Muscle layer of colon (tissue), 2 donors: ENCODE measurements around the gene THSD7B.

Experiments used
- H3K27ac ChIP-seq: one replicate; pipeline ENCODE4 v1.7.0; 2013; ENCODE audit warnings: low read depth, mild to moderate bottlenecking, low read length, moderate library complexity
- H3K27me3 ChIP-seq, 2 donors: one replicate each; pipeline ENCODE4 v1.7.0; 2013; ENCODE audit warnings: low read length in 2 of 2, mild to moderate bottlenecking in 2 of 2; ENCODE audit not compliant: insufficient read depth in 2 of 2, control insufficient read depth in 1 of 2
- H3K36me3 ChIP-seq: one replicate; pipeline ENCODE4 v1.7.0; 2013; ENCODE audit warnings: mild to moderate bottlenecking, low read length; ENCODE audit not compliant: insufficient read depth
- H3K4me1 ChIP-seq: one replicate; pipeline ENCODE4 v1.7.0; 2013; ENCODE audit warnings: mild to moderate bottlenecking, low read length; ENCODE audit not compliant: insufficient read depth
- H3K4me3 ChIP-seq, 2 donors: one replicate each; pipeline ENCODE4 v1.7.0; 2013; ENCODE audit warnings: low read length in 2 of 2, low read depth in 1 of 2, mild to moderate bottlenecking in 1 of 2, moderate library complexity in 1 of 2
- H3K9ac ChIP-seq: one replicate; pipeline ENCODE4 v1.7.0; 2013; ENCODE audit warnings: low read length
- H3K9me3 ChIP-seq: one replicate; pipeline ENCODE4 v1.7.0; 2013; ENCODE audit warnings: mild to moderate bottlenecking, low read length
- donor health status: abdominal sarcoma.
- donor health status: Adenocarcinoma of cecum.

The THSD7B gene

GRCh38 chr2:136823291-136823690 is 57.9 kb downstream of the THSD7B start:
- no peaks in the 10 kb centered on the region for H3K9me3 ChIP-seq
- no peaks in the 10 kb centered on the region for H3K36me3 ChIP-seq
- H3K4me3 ChIP-seq: no peak overlapping the region
- H3K9ac ChIP-seq: no peak overlapping the region
- no peaks in the 10 kb centered on the region for H3K27me3 ChIP-seq
- H3K4me1 ChIP-seq: no peaks in the 10 kb centered on the region
- no peak overlapping the region for H3K27ac ChIP-seq

- no peaks in the 10 kb centered on the region for H3K9me3 ChIP-seq
- no peak overlapping the region for H3K4me3 ChIP-seq
- no peaks in the 10 kb centered on the region for H3K36me3 ChIP-seq
- no peak overlapping the region for H3K9ac ChIP-seq
- H3K27me3 ChIP-seq: no peaks in the 10 kb centered on the region
- no peak overlapping the region for H3K27ac ChIP-seq
- H3K4me1 ChIP-seq: no peaks in the 10 kb centered on the region
Observed at GRCh38 chr2:136828162-136828561, 62.8 kb downstream of the THSD7B start.

DNA sequence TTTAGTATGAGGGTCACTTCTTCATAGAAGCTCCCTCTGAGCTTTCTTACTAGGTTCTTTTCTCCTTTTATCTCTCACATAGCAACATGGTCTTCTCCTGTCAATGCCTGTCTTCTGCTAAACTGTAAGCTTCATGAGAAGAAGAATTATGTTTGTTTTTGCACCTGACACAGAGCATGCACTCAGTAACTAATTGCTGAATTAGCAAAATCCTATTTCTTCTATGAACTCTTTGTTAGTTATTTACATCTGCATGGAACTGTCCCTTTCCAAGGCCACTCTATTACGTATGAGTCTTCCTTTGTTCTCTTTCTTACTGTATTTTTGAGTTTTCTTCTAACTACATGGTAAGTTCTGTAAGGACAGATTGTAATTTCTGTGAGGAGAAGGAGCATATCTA is 63.4 kb downstream of the THSD7B start:
- no peaks in the 10 kb centered on the region for H3K27me3 ChIP-seq
- H3K36me3 ChIP-seq: no peaks in the 10 kb centered on the region
- no peaks in the 10 kb centered on the region for H3K4me1 ChIP-seq
- no peak overlapping the region for H3K4me3 ChIP-seq
- no peak overlapping the region for H3K27ac ChIP-seq
- H3K9me3 ChIP-seq: no peaks in the 10 kb centered on the region
- H3K9ac ChIP-seq: no peak overlapping the region

DNA sequence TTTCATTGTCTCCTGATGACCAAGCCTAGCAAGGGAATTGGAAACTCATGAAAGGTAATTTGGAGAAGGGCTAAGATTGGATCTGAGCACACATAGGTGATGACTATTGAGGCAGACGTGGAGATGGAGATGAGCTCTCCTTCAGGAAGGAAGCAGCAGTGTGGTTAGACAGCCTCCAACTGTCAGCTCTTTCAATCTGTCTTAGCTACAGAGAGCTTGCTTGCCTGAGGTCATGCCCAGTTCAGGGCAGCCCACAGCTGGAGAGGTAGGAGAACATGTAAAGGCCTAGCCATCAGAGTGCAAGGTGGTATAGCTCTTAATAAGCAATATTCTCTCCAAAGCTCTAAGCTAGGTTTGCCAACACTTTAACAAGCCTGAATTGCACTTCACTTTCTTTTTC is 79.2 kb downstream of the THSD7B start:
- no peak overlapping the region for H3K4me3 ChIP-seq
- no peaks in the 10 kb centered on the region for H3K9me3 ChIP-seq
- no peaks in the 10 kb centered on the region for H3K36me3 ChIP-seq
- no peaks in the 10 kb centered on the region for H3K27me3 ChIP-seq
- no peak overlapping the region for H3K27ac ChIP-seq
- H3K9ac ChIP-seq: no peak overlapping the region
- H3K4me1 ChIP-seq: no peaks in the 10 kb centered on the region

DNA sequence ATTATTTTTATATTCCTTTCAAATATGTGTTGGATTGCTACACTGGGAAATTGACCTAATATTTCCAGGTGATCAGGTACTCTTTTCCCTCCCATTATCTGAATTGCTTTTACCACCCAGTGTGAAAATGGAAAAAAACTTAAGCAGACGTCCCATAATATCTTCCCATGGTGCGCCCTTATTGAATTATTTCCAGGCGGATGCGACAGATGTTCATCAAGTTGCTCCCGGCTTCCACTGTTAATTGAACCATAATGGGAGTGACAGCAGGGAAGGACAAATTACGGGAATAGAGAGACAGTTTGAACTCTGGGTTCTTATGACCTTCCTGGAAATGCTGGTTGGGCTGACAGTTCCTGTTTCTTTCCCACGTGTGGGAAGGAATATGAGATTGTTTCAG is 93.3 kb downstream of the THSD7B start:
- Histone ChIP-seq H3K27me3 (no peaks in the 10 kb centered on the region), H3K27ac (no peak overlapping the region), H3K36me3 (no peaks in the 10 kb centered on the region), H3K4me3 (no peak overlapping the region), H3K4me1 (no peaks in the 10 kb centered on the region), H3K9me3 (no peaks in the 10 kb centered on the region), H3K9ac (no peak overlapping the region)

DNA sequence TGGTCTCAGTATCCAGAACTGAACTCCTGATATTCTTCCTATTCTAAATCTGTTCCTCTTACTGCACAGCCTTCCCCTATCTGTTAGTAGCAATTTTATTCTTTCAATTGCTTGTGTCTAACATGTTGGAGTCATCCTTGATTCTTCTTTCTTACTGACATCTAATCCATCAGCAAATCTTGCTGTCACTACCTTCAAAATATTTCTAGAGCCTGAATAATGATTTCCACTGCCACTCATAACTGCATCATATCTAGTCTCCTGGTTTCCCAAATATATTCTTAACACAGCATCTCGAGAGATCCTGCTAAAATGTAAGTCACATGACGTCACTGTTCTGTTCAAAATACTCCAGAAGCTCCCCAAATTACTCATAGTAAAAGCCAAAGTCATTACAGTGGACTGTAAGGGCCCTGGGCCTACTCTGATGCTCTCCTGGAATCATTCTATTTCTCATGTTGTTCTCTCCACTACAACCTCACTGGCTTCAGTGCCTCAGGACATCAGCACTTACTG is 95.2 kb downstream of the THSD7B start:
- Histone ChIP-seq H3K9me3 (no peaks in the 10 kb centered on the region), H3K36me3 (no peaks in the 10 kb centered on the region), H3K4me3 (no peak overlapping the region), H3K4me1 (no peaks in the 10 kb centered on the region), H3K27me3 (no peaks in the 10 kb centered on the region), H3K27ac (no peak overlapping the region), H3K9ac (no peak overlapping the region)

DNA sequence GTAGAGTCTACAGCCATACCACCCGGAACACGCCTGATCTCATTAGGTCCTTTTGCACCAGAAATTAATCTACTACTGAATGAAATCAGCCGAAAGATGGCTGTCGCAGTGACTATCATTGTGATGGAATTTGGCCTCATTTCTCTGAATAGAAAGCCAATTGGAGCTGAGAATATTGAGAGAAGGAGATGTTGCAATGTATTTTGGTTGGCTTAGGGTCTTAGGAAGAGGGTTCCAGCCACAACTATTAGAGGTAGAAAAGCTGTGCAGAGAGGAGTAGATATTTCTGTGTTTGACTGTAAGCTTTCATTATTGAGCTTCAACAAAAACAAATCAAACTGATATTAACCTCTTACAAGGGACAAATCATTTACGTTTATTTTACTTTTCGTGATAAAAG is 98.1 kb downstream of the THSD7B start:
- H3K9ac ChIP-seq: no peak overlapping the region
- H3K9me3 ChIP-seq: no peaks in the 10 kb centered on the region
- no peaks in the 10 kb centered on the region for H3K4me1 ChIP-seq
- no peaks in the 10 kb centered on the region for H3K27me3 ChIP-seq
- no peaks in the 10 kb centered on the region for H3K36me3 ChIP-seq
- H3K4me3 ChIP-seq: no peak overlapping the region
- H3K27ac ChIP-seq: no peak overlapping the region

DNA sequence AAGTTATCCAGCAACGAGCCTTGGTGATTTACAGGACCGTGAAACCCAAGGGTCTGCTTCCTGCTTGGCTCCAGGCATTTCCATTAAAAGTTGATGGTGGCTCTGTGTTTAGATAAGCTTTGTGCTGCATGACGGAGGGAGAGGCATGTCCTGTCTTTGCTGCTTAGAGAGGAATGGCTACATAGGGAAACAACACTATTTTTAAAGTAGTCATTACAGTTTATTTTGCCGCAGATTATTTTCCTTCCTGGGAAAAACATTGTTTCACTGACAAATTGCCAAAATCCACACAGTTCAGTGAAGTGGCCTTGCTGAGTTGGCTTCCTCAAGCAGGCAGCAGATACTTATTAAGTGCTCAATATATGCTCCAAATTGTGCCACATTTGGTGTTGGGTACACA is 98.5 kb downstream of the THSD7B start:
- no peak overlapping the region for H3K9ac ChIP-seq
- no peak overlapping the region for H3K27ac ChIP-seq

DNA sequence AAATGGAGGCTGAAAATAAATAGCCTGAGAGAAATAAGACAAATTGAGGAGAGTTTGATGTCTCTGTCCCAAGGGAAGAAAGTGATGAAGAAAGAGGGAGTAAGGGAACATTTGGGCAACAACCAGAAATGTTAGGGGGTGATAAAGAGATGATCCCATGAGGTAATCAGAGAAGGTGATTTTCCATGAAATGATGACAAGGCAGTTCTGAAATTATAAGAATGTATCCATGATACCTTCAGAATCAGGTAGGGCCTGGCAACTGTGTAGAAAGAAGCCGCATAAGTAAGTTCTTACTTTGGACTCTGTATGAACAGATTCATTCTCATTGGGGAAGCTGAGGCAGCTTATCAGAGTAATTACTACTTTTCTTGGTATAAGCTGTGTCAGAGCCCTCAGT is 106.1 kb downstream of the THSD7B start:
- H3K9me3 ChIP-seq: no peaks in the 10 kb centered on the region
- H3K27ac ChIP-seq: no peak overlapping the region
- no peaks in the 10 kb centered on the region for H3K27me3 ChIP-seq
- H3K4me1 ChIP-seq: no peaks in the 10 kb centered on the region
- H3K4me3 ChIP-seq: no peak overlapping the region
- no peak overlapping the region for H3K9ac ChIP-seq
- no peaks in the 10 kb centered on the region for H3K36me3 ChIP-seq

More for the DNA sequence above, 98.5 kb downstream of the THSD7B start:
- Histone ChIP-seq H3K4me1 (no peaks in the 10 kb centered on the region), H3K4me3 (no peak overlapping the region), H3K36me3 (no peaks in the 10 kb centered on the region), H3K9me3 (no peaks in the 10 kb centered on the region), H3K27me3 (no peaks in the 10 kb centered on the region)

DNA sequence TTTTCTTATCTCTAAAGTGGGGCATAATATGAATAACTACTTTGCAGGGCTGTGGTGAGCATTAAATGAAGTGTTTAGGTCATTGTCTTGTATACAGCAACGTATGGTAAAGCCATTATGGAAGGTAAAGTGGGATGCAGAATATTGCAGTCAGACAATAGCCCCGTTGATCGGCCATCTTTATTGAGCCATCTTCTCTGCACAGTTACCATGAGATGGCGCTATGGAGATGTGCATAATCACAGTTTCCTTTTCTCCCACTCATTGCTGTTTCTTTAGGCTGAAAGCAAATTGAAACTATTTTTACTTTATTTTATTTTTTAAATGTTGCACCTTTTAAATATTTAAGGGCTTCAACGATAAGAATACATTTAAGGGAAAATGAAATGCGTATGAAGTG is 108.9 kb downstream of the THSD7B start:
- H3K27ac ChIP-seq: no peak overlapping the region
- H3K4me3 ChIP-seq: no peak overlapping the region
- no peak overlapping the region for H3K9ac ChIP-seq
- no peaks in the 10 kb centered on the region for H3K36me3 ChIP-seq
- no peaks in the 10 kb centered on the region for H3K27me3 ChIP-seq
- no peaks in the 10 kb centered on the region for H3K4me1 ChIP-seq
- no peaks in the 10 kb centered on the region for H3K9me3 ChIP-seq

- H3K9ac ChIP-seq: no peak overlapping the region
- no peaks in the 10 kb centered on the region for H3K36me3 ChIP-seq
- no peak overlapping the region for H3K27ac ChIP-seq
- H3K4me1 ChIP-seq: no peaks in the 10 kb centered on the region
- H3K4me3 ChIP-seq: no peak overlapping the region
- H3K27me3 ChIP-seq: no peaks in the 10 kb centered on the region
- H3K9me3 ChIP-seq: no peaks in the 10 kb centered on the region
Observed at GRCh38 chr2:136891100-136891499, 125.8 kb downstream of the THSD7B start.

DNA sequence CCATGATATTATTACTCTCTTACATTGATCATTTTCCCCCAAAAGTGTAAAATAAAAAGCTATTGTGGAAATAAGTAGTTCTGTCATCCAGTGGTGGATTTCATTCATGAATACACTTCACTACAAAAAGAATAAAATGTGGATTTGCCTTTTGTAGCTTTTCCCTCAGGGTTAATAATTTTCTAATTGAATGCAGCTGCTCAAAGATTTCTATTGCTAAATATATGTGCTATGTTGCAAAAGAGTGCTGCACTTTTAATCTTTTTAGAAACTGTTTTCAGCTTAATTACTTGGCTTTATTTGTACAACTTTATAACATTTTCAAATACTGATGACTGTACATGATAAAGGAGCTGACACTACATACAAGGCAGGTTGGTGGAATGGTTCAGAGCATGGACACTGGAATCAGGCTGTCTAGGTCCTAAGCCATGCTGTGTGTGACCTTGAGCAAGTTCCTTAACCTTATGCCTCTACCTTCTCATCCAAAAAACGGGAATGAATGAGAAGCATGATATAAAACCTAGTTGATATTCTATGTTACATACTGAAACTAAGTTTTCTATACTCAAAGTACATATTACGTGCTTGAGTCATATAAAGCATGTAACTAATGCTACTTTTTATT is 128.8 kb downstream of the THSD7B start:
- H3K27me3 ChIP-seq: no peaks in the 10 kb centered on the region
- no peaks in the 10 kb centered on the region for H3K4me1 ChIP-seq
- no peak overlapping the region for H3K9ac ChIP-seq
- no peaks in the 10 kb centered on the region for H3K9me3 ChIP-seq
- no peaks in the 10 kb centered on the region for H3K36me3 ChIP-seq
- no peak overlapping the region for H3K27ac ChIP-seq
- no peak overlapping the region for H3K4me3 ChIP-seq
